ENCODE data around the gene HESX1. TPM values are rescaled to one million over a fixed set of nuclear protein-coding genes. Genes with fewer than 3 reads are reported as not detected.
A peak's percentile ranks its signal among the peaks of the same experiment; 100 is the strongest.

HESX1 gene
- total RNA-seq, 1 experiment from 2014 or later, result 5.6 TPM

DNA sequence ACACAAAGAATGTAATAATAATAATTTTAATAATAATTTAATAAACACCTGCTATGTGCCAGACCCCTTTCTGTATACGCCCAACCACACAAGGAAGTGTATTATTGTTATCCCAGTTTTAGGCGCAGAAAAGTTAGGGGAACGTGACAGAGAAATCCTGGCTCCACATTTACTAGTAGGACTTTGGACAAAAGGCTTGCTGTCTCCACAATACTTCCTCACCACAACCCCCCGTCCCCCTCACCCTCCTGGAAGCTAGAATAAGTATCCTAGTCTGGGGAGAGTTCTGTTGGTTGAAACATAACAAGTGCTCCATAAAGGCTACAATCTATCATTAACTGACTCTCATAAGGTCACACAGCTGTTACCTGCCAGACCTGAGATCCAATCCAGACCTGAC is 34.1 kb downstream of the HESX1 start:
- ATAC-seq (no peak), DNase-seq (ENCODE audit: low spot score) (no peak)
- Mint-ChIP-seq H3K9me3 (no peaks in the 10 kb centered on the region), H3K36me3 (no peaks in the 10 kb centered on the region), H3K27me3 (ENCODE audit: low read depth) (peaks cover 32% of the 10 kb centered on the region), H3K4me1 (peaks cover 57% of the 10 kb centered on the region), H3K27ac (no peak overlapping the region), H3K4me3 (peak overlapping the region; percentile 45)
- POLR2A ChIA-PET, result interaction anchor here (1.0 to 1.2 kb wide), 3 partner anchors 34 to 37 kb away, joined by 3 to 6 read pairs (median 4); partner anchors contain the start of gene HESX1
- TF ChIP-seq FOXJ3 (CRISPR knock-in tag; IDR thresholded peaks at IDR 0.05; ENCODE audit: borderline replicate concordance), result no peak
- TF ChIP-seq ZNF138 (CRISPR knock-in tag; conservative IDR thresholded peaks at IDR 0.05), result no peak
- TF ChIP-seq, protein P1, sequence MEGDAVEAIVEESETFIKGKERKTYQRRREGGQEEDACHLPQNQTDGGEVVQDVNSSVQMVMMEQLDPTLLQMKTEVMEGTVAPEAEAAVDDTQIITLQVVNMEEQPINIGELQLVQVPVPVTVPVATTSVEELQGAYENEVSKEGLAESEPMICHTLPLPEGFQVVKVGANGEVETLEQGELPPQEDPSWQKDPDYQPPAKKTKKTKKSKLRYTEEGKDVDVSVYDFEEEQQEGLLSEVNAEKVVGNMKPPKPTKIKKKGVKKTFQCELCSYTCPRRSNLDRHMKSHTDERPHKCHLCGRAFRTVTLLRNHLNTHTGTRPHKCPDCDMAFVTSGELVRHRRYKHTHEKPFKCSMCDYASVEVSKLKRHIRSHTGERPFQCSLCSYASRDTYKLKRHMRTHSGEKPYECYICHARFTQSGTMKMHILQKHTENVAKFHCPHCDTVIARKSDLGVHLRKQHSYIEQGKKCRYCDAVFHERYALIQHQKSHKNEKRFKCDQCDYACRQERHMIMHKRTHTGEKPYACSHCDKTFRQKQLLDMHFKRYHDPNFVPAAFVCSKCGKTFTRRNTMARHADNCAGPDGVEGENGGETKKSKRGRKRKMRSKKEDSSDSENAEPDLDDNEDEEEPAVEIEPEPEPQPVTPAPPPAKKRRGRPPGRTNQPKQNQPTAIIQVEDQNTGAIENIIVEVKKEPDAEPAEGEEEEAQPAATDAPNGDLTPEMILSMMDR (IDR thresholded peaks at IDR 0.05), result no peak
- TF ChIP-seq, protein P2, sequence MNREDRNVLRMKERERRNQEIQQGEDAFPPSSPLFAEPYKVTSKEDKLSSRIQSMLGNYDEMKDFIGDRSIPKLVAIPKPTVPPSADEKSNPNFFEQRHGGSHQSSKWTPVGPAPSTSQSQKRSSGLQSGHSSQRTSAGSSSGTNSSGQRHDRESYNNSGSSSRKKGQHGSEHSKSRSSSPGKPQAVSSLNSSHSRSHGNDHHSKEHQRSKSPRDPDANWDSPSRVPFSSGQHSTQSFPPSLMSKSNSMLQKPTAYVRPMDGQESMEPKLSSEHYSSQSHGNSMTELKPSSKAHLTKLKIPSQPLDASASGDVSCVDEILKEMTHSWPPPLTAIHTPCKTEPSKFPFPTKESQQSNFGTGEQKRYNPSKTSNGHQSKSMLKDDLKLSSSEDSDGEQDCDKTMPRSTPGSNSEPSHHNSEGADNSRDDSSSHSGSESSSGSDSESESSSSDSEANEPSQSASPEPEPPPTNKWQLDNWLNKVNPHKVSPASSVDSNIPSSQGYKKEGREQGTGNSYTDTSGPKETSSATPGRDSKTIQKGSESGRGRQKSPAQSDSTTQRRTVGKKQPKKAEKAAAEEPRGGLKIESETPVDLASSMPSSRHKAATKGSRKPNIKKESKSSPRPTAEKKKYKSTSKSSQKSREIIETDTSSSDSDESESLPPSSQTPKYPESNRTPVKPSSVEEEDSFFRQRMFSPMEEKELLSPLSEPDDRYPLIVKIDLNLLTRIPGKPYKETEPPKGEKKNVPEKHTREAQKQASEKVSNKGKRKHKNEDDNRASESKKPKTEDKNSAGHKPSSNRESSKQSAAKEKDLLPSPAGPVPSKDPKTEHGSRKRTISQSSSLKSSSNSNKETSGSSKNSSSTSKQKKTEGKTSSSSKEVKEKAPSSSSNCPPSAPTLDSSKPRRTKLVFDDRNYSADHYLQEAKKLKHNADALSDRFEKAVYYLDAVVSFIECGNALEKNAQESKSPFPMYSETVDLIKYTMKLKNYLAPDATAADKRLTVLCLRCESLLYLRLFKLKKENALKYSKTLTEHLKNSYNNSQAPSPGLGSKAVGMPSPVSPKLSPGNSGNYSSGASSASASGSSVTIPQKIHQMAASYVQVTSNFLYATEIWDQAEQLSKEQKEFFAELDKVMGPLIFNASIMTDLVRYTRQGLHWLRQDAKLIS (CRISPR knock-in tag; IDR thresholded peaks at IDR 0.05; ENCODE audit: borderline replicate concordance), result no peak
- no peak for TF ChIP-seq RELA (CRISPR knock-in tag; IDR thresholded peaks at IDR 0.05; ENCODE audit: borderline replicate concordance)
- no peak for TF ChIP-seq JUN (CRISPR knock-in tag; IDR thresholded peaks at IDR 0.05)
- no peak for TF ChIP-seq ZNF416 (CRISPR knock-in tag; IDR thresholded peaks at IDR 0.05)
- TF ChIP-seq ZNF232 (CRISPR knock-in tag; IDR thresholded peaks at IDR 0.05), result no peak
- TF ChIP-seq, protein P3, sequence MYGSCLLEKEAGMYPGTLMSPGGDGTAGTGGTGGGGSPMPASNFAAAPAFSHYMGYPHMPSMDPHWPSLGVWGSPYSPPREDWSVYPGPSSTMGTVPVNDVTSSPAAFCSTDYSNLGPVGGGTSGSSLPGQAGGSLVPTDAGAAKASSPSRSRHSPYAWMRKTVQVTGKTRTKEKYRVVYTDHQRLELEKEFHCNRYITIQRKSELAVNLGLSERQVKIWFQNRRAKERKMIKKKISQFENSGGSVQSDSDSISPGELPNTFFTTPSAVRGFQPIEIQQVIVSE (CRISPR knock-in tag; IDR thresholded peaks at IDR 0.05; ENCODE audit: borderline replicate concordance), result no peak
- TF ChIP-seq TEAD1 (CRISPR knock-in tag; IDR thresholded peaks at IDR 0.05), result no peak
- TF ChIP-seq, protein P4, sequence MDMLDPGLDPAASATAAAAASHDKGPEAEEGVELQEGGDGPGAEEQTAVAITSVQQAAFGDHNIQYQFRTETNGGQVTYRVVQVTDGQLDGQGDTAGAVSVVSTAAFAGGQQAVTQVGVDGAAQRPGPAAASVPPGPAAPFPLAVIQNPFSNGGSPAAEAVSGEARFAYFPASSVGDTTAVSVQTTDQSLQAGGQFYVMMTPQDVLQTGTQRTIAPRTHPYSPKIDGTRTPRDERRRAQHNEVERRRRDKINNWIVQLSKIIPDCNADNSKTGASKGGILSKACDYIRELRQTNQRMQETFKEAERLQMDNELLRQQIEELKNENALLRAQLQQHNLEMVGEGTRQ (CRISPR knock-in tag; IDR thresholded peaks at IDR 0.05), result no peak
- no peak for TF ChIP-seq SP1 (CRISPR knock-in tag; conservative IDR thresholded peaks at IDR 0.05)
- TF ChIP-seq, protein P5, sequence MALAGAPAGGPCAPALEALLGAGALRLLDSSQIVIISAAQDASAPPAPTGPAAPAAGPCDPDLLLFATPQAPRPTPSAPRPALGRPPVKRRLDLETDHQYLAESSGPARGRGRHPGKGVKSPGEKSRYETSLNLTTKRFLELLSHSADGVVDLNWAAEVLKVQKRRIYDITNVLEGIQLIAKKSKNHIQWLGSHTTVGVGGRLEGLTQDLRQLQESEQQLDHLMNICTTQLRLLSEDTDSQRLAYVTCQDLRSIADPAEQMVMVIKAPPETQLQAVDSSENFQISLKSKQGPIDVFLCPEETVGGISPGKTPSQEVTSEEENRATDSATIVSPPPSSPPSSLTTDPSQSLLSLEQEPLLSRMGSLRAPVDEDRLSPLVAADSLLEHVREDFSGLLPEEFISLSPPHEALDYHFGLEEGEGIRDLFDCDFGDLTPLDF (CRISPR knock-in tag; IDR thresholded peaks at IDR 0.05), result no peak
- no peak for TF ChIP-seq SMAD3 (CRISPR knock-in tag; IDR thresholded peaks at IDR 0.05; ENCODE audit: borderline replicate concordance)
- TF ChIP-seq, protein P6, sequence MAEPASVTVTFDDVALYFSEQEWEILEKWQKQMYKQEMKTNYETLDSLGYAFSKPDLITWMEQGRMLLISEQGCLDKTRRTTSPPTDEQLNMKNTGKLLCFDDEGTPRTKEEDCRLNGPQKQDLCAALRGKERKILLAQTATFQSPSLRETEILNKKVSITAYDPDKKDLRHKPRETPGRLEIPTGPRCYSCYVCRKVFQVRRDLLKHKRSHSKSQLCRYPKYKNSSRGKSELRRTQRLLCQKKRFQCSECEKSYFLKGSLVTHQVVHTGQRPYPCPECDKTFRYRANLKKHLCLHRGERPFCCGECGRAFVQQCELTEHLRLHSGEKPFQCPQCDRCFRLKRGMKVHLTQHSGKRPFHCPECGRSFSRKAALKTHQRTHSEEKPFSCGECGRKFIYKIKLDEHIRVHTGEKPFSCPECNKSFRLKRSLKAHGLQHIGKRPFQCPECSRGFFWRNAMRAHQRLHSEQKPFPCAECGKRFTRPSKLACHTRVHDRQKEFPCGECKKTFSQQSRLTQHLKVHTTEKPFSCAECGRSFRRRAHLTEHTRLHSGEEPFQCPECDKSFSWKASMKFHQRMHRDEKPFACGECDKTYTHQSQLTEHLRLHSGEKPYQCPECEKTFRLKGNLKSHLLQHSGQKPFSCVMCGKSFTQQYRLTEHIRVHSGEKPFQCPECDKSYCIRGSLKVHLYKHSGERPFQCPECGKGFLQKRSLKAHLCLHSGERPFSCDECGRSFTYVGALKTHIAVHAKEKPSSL (CRISPR knock-in tag; conservative IDR thresholded peaks at IDR 0.05), result no peak
- no peak for TF ChIP-seq NFE2L1 (CRISPR knock-in tag; IDR thresholded peaks at IDR 0.05)
- TF ChIP-seq, protein P7, sequence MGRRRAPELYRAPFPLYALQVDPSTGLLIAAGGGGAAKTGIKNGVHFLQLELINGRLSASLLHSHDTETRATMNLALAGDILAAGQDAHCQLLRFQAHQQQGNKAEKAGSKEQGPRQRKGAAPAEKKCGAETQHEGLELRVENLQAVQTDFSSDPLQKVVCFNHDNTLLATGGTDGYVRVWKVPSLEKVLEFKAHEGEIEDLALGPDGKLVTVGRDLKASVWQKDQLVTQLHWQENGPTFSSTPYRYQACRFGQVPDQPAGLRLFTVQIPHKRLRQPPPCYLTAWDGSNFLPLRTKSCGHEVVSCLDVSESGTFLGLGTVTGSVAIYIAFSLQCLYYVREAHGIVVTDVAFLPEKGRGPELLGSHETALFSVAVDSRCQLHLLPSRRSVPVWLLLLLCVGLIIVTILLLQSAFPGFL (CRISPR knock-in tag; IDR thresholded peaks at IDR 0.05; ENCODE audit: borderline replicate concordance), result no peak
- no peak for TF ChIP-seq NFATC4 (CRISPR knock-in tag; IDR thresholded peaks at IDR 0.05)
- no peak for TF ChIP-seq OVOL2 (CRISPR knock-in tag; IDR thresholded peaks at IDR 0.05; ENCODE audit: borderline replicate concordance)
- CTCF ChIA-PET, result no interaction called here

Data from WTC11 (cell line).